Suprapubic skin (tissue), 4 donors: Measurements from ENCODE around the gene IZUMO2. TPM values are rescaled to one million over a fixed set of nuclear protein-coding genes. Genes with fewer than 3 reads are reported as not detected.

Experiments used
- DNase-seq, 2 donors: peaks; one replicate each; pipeline ENCODE4 v3.0.0-alpha.2; 2019; ENCODE audit warnings: low spot score in 2 of 2
- H3K27ac ChIP-seq: fragments of 200-600 bp; sonication (generic); one replicate; pipeline ENCODE4 v1.5.1; 2019
- H3K27me3 ChIP-seq: fragments of 200-600 bp; sonication (generic); one replicate; pipeline ENCODE4 v1.5.1; 2019
- H3K36me3 ChIP-seq: fragments of 200-600 bp; sonication (generic); one replicate; pipeline ENCODE4 v1.5.1; 2019
- H3K4me1 ChIP-seq: fragments of 200-600 bp; sonication (generic); one replicate; pipeline ENCODE4 v1.5.1; 2019
- H3K4me3 ChIP-seq: fragments of 200-600 bp; sonication (generic); one replicate; pipeline ENCODE4 v1.5.1; 2019; ENCODE audit warnings: mild to moderate bottlenecking
- H3K9me3 ChIP-seq: fragments of 200-600 bp; sonication (generic); one replicate; pipeline ENCODE4 v1.5.1; 2019
- CTCF ChIP-seq, 2 donors: fragments of 200-600 bp in 1 of 2; fragments of 450-650 bp in 1 of 2; sonication (generic) in 1 of 2; IDR thresholded peaks; one replicate each; pipeline ENCODE4 v1.5.1; 2016 to 2019; ENCODE audit warnings: antibody characterized with exemption in 2 of 2, mild to moderate bottlenecking in 1 of 2, moderate library complexity in 1 of 2
- EP300 ChIP-seq: sonication (generic); formaldehyde crosslinking; IDR thresholded peaks from one replicate; pipeline ENCODE4 v1.6.1; 2017; ENCODE audit warnings: antibody characterized with exemption
- POLR2A ChIP-seq, 2 donors: fragments of 450-650 bp; IDR thresholded peaks; one replicate each; pipeline ENCODE4 v1.6.1; 2017; ENCODE audit warnings: antibody characterized with exemption in 2 of 2, mild to moderate bottlenecking in 2 of 2, moderate library complexity in 2 of 2
- POLR2AphosphoS5 ChIP-seq, 3 donors: sonication (generic); formaldehyde crosslinking; IDR thresholded peaks; one replicate each; pipeline ENCODE4 v1.6.1; 2017; ENCODE audit warnings: antibody characterized with exemption in 3 of 3
- WGBS: methylation state at CpG from one replicate; pipeline ENCODE4 v1.1.5; 2018; 5-methylcytosine and 5-hydroxymethylcytosine counted together
- total RNA-seq, 4 donors: library from RNA; depleted of rRNA; stranded (reverse); fragments of >200 nt; gene quantifications; one replicate each; pipeline ENCODE4 v1.1.0, GENCODE V29; 2016

IZUMO2 gene
- total RNA-seq, 4 donors from 2014 or later = not detected

- 23% methylated on average over 14 of the region's 49 CpGs for WGBS
- DNase-seq = peak in 1 of 2 donors; percentile 75
- H3K36me3 ChIP-seq = no peaks in the 10 kb centered on the region
- no peak for TF ChIP-seq POLR2AphosphoS5 (IDR thresholded peaks at IDR 0.05)
- TF ChIP-seq POLR2A (IDR thresholded peaks at IDR 0.05) = no peak
- no peak for TF ChIP-seq CTCF (IDR thresholded peaks at IDR 0.05)
- no peak for TF ChIP-seq EP300
- no peaks in the 10 kb centered on the region for H3K9me3 ChIP-seq
- peaks cover 50% of the 10 kb centered on the region for H3K27me3 ChIP-seq
- peak overlapping the region; percentile 39 for H3K4me3 ChIP-seq
- H3K27ac ChIP-seq = peak overlapping the region; percentile 79
- H3K4me1 ChIP-seq = peaks cover 30% of the 10 kb centered on the region
Measured at GRCh38 chr19:50204811-50205675, 42.0 kb upstream of the IZUMO2 start.

- Histone ChIP-seq H3K36me3 (no peaks in the 10 kb centered on the region), H3K4me1 (peaks cover 34% of the 10 kb centered on the region), H3K27me3 (peaks cover 50% of the 10 kb centered on the region), H3K9me3 (no peaks in the 10 kb centered on the region), H3K27ac (peak overlapping the region; percentile 76), H3K4me3 (peak overlapping the region; percentile 63)
- DNase-seq = no peak
- 59% methylated on average over 7 of the region's 7 CpGs for WGBS
- TF ChIP-seq EP300 (no peak), CTCF (IDR thresholded peaks at IDR 0.05) (no peak), POLR2AphosphoS5 (IDR thresholded peaks at IDR 0.05) (no peak), POLR2A (IDR thresholded peaks at IDR 0.05) (no peak)
Measured at GRCh38 chr19:50204081-50204428, 41.0 kb upstream of the IZUMO2 start.

GRCh38 chr19:50203281-50204080 lies 40.4 kb upstream of the IZUMO2 start, which contains the start of gene MYH14:
Gene MYH14 (plus strand): TSS chr19:50203622. CDS start chr19:50210366, 6,744 bp downstream.
- Histone ChIP-seq H3K27ac (peak within 1 kb of the TSS; percentile 76), H3K36me3 (no peaks in the 10 kb centered on the region), H3K9me3 (no peaks in the 10 kb centered on the region), H3K4me1 (peaks cover 39% of the 10 kb centered on the region), H3K27me3 (peaks cover 50% of the 10 kb centered on the region), H3K4me3 (peak within 1 kb of the TSS; percentile 63)
- WGBS = 5% methylated on average over 17 of the region's 78 CpGs
- DNase-seq = peak in 1 of 2 donors; percentile 80
- no peak for TF ChIP-seq CTCF (IDR thresholded peaks at IDR 0.05)

- H3K4me3 ChIP-seq = peak overlapping the region; percentile 63
- peaks cover 41% of the 10 kb centered on the region for H3K4me1 ChIP-seq
- peaks cover 50% of the 10 kb centered on the region for H3K27me3 ChIP-seq
- H3K9me3 ChIP-seq = no peaks in the 10 kb centered on the region
- no peaks in the 10 kb centered on the region for H3K36me3 ChIP-seq
- DNase-seq = no peak
- no peak overlapping the region for H3K27ac ChIP-seq
- TF ChIP-seq EP300 (no peak), POLR2A (IDR thresholded peaks at IDR 0.05) (no peak), POLR2AphosphoS5 (IDR thresholded peaks at IDR 0.05) (no peak), CTCF (IDR thresholded peaks at IDR 0.05) (no peak)
- WGBS = 22% methylated on average over 11 of the region's 18 CpGs
Measured at GRCh38 chr19:50202962-50203280, 39.8 kb upstream of the IZUMO2 start.

GRCh38 chr19:50202386-50202785 lies 39.3 kb upstream of the IZUMO2 start:
- WGBS = 83% methylated on average over 3 of the region's 3 CpGs
- no peak for TF ChIP-seq POLR2AphosphoS5 (IDR thresholded peaks at IDR 0.05)
- no peak for TF ChIP-seq EP300
- no peak for TF ChIP-seq CTCF (IDR thresholded peaks at IDR 0.05)
- DNase-seq = no peak
- Histone ChIP-seq H3K4me3 (no peak overlapping the region), H3K27me3 (peaks cover 50% of the 10 kb centered on the region), H3K9me3 (no peaks in the 10 kb centered on the region), H3K36me3 (no peaks in the 10 kb centered on the region), H3K4me1 (peaks cover 41% of the 10 kb centered on the region), H3K27ac (no peak overlapping the region)
